H1 (cell line): Measurements from ENCODE around the gene SNCAIP. TPM values are rescaled to one million over a fixed set of nuclear protein-coding genes. Genes with fewer than 3 reads are reported as not detected.

ENCODE experiments used
- BRCA1 ChIP-seq: IDR thresholded peaks from 2 replicates; pipeline ENCODE4 v1.6.1; 2012; ENCODE audit warnings: low read depth, low read length, improper control_type of control experiment
- CEBPB ChIP-seq: IDR thresholded peaks from 2 replicates; pipeline ENCODE4 v1.6.1; 2012; ENCODE audit warnings: low read depth, low read length
- CHD1 ChIP-seq: IDR thresholded peaks from 2 replicates; pipeline ENCODE4 v1.6.1; 2012; ENCODE audit warnings: low read depth, low read length, improper control_type of control experiment
- EP300 ChIP-seq, 2 experiments: IDR thresholded peaks; 1 replicate in 1 of 2; 2 replicates in 1 of 2; pipeline ENCODE4 v1.6.1; 2011 to 2012; ENCODE audit warnings: low read depth in 2 of 2, low read length in 2 of 2, mild to moderate bottlenecking in 2 of 2, borderline replicate concordance in 1 of 2, inconsistent platforms in 1 of 2, moderate library complexity in 1 of 2
- JUN ChIP-seq: IDR thresholded peaks from 2 replicates; pipeline ENCODE4 v1.6.1; 2011; ENCODE audit warnings: low read depth, mild to moderate bottlenecking, improper control_type of control experiment, low read length
- POU5F1 ChIP-seq: IDR thresholded peaks from 2 replicates; pipeline ENCODE4 v1.6.1; 2011; ENCODE audit warnings: low read depth, mild to moderate bottlenecking, low read length, moderate library complexity
- RFX5 ChIP-seq: IDR thresholded peaks from 2 replicates; pipeline ENCODE4 v1.6.1; 2011; ENCODE audit warnings: low read depth, low read length, improper control_type of control experiment, borderline replicate concordance
- SP2 ChIP-seq: IDR thresholded peaks from 2 replicates; pipeline ENCODE4 v1.6.1; 2012; ENCODE audit warnings: mild to moderate bottlenecking, low read length, inconsistent platforms
- TAF7 ChIP-seq: optimal IDR thresholded peaks from 2 replicates; pipeline ENCODE3; 2011; ENCODE audit warnings: low read depth, mild to moderate bottlenecking, inconsistent platforms, low read length, moderate library complexity, borderline replicate concordance
- polyA plus RNA-seq, 7 experiments: library from polyadenylated mRNA; depleted of rRNA in 3 of 7; stranded (reverse) in 5 of 7; unstranded in 2 of 7; fragments of >200 nt in 5 of 7; fragments of 200-250 nt in 2 of 7; gene quantifications; 1 replicate in 5 of 7; 2 replicates in 1 of 7; 4 replicates in 1 of 7; pipeline versions ENCODE4 v1.2.1 to v1.2.3, GENCODE V29; 2011 to 2013; ENCODE audit warnings: missing spikeins in 2 of 7, mixed read lengths in 2 of 7
- total RNA-seq: library from RNA; stranded (reverse); fragmentation: NEBNext Ultra II Directional; extraction: Animal tissue kit (Norgen Biotek cat#: 25700); gene quantifications from 2 replicates; pipeline ENCODE4 v1.2.1, GENCODE V29; 2021
- TF ChIP-seq, protein P1 (sequence below): fragments of 300-600 bp; sonication (generic); IDR thresholded peaks from 2 replicates; pipeline ENCODE4 v1.7.1; 2012; ENCODE audit warnings: low read length, moderate library complexity, mild to moderate bottlenecking, inconsistent platforms; ENCODE audit not compliant: insufficient replicate concordance
- TF ChIP-seq, protein P2 (sequence below): IDR thresholded peaks from 2 replicates; pipeline ENCODE4 v1.6.1; 2011; ENCODE audit warnings: low read depth, mild to moderate bottlenecking, low read length; ENCODE audit not compliant: insufficient read depth

Gene SNCAIP
- total and polyA plus RNA-seq, 2 of the 8 experiments (the other 6 are each of a cell fraction or from before 2014, with no cell fraction given) = 3.9 to 9.0 TPM

DNA sequence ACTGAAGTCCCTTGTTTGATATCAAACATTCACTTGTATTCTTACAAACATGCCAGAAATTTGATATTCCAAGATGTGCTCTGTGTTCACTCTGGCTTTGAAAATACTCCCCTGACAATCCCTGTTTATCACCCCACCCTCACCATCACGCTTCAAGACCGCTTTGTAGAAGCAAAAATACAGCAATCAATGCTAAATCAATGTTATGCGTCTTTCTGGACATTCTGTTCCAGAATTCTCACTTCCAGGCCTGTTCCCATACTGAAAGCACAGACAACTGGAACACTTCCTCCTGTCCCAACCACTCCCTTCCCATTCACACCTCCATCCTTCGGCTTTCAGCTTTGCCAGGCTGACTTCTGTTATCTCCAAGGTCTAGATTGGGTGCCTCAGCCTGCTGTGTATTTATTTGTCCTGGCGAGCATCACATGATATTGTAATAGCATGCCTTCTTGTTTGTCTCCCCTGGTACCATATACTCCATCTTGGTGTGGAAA lies 72.8 kb downstream of the SNCAIP start (continued):
- TF ChIP-seq, protein P1, sequence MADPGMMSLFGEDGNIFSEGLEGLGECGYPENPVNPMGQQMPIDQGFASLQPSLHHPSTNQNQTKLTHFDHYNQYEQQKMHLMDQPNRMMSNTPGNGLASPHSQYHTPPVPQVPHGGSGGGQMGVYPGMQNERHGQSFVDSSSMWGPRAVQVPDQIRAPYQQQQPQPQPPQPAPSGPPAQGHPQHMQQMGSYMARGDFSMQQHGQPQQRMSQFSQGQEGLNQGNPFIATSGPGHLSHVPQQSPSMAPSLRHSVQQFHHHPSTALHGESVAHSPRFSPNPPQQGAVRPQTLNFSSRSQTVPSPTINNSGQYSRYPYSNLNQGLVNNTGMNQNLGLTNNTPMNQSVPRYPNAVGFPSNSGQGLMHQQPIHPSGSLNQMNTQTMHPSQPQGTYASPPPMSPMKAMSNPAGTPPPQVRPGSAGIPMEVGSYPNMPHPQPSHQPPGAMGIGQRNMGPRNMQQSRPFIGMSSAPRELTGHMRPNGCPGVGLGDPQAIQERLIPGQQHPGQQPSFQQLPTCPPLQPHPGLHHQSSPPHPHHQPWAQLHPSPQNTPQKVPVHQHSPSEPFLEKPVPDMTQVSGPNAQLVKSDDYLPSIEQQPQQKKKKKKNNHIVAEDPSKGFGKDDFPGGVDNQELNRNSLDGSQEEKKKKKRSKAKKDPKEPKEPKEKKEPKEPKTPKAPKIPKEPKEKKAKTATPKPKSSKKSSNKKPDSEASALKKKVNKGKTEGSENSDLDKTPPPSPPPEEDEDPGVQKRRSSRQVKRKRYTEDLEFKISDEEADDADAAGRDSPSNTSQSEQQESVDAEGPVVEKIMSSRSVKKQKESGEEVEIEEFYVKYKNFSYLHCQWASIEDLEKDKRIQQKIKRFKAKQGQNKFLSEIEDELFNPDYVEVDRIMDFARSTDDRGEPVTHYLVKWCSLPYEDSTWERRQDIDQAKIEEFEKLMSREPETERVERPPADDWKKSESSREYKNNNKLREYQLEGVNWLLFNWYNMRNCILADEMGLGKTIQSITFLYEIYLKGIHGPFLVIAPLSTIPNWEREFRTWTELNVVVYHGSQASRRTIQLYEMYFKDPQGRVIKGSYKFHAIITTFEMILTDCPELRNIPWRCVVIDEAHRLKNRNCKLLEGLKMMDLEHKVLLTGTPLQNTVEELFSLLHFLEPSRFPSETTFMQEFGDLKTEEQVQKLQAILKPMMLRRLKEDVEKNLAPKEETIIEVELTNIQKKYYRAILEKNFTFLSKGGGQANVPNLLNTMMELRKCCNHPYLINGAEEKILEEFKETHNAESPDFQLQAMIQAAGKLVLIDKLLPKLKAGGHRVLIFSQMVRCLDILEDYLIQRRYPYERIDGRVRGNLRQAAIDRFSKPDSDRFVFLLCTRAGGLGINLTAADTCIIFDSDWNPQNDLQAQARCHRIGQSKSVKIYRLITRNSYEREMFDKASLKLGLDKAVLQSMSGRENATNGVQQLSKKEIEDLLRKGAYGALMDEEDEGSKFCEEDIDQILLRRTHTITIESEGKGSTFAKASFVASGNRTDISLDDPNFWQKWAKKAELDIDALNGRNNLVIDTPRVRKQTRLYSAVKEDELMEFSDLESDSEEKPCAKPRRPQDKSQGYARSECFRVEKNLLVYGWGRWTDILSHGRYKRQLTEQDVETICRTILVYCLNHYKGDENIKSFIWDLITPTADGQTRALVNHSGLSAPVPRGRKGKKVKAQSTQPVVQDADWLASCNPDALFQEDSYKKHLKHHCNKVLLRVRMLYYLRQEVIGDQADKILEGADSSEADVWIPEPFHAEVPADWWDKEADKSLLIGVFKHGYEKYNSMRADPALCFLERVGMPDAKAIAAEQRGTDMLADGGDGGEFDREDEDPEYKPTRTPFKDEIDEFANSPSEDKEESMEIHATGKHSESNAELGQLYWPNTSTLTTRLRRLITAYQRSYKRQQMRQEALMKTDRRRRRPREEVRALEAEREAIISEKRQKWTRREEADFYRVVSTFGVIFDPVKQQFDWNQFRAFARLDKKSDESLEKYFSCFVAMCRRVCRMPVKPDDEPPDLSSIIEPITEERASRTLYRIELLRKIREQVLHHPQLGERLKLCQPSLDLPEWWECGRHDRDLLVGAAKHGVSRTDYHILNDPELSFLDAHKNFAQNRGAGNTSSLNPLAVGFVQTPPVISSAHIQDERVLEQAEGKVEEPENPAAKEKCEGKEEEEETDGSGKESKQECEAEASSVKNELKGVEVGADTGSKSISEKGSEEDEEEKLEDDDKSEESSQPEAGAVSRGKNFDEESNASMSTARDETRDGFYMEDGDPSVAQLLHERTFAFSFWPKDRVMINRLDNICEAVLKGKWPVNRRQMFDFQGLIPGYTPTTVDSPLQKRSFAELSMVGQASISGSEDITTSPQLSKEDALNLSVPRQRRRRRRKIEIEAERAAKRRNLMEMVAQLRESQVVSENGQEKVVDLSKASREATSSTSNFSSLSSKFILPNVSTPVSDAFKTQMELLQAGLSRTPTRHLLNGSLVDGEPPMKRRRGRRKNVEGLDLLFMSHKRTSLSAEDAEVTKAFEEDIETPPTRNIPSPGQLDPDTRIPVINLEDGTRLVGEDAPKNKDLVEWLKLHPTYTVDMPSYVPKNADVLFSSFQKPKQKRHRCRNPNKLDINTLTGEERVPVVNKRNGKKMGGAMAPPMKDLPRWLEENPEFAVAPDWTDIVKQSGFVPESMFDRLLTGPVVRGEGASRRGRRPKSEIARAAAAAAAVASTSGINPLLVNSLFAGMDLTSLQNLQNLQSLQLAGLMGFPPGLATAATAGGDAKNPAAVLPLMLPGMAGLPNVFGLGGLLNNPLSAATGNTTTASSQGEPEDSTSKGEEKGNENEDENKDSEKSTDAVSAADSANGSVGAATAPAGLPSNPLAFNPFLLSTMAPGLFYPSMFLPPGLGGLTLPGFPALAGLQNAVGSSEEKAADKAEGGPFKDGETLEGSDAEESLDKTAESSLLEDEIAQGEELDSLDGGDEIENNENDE = no peak
- no peak for TF ChIP-seq BRCA1
- TF ChIP-seq CHD1 = no peak
- TF ChIP-seq, protein P2, sequence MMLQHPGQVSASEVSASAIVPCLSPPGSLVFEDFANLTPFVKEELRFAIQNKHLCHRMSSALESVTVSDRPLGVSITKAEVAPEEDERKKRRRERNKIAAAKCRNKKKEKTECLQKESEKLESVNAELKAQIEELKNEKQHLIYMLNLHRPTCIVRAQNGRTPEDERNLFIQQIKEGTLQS = no peak
- TF ChIP-seq EP300 (IDR thresholded peaks at IDR 0.05; ENCODE audit: borderline replicate concordance in 1 of 2, low read depth in 2 of 2, low read length in 2 of 2) = no peak
- no peak for TF ChIP-seq TAF7
- no peak for TF ChIP-seq CEBPB
- no peak for TF ChIP-seq JUN
- no peak for TF ChIP-seq SP2
- no peak for TF ChIP-seq RFX5
- TF ChIP-seq POU5F1 = no peak
